Fibroblast of mammary gland (primary cell): ENCODE results near the gene PADI3.

Experiments
- DNase-seq: peaks from one replicate; pipeline ENCODE4 v3.0.0-alpha.2; 2010; ENCODE audit warnings: low read depth
- H3K4me3 ChIP-seq: 2 replicates; pipeline ENCODE4 v1.5.1; 2011; ENCODE audit warnings: low read depth, mild to moderate bottlenecking, low read length, moderate library complexity; ENCODE audit not compliant: control insufficient read depth
- TF ChIP-seq, protein P1 (sequence below): conservative IDR thresholded peaks from 2 replicates; pipeline ENCODE4 v1.5.1; 2011; ENCODE audit warnings: low read depth, low read length, inconsistent platforms; ENCODE audit not compliant: control insufficient read depth, insufficient read depth

PADI3 gene

GRCh38 chr1:17264470-17264869 is 15.6 kb downstream of the PADI3 start:
- DNase-seq: no peak
- H3K4me3 ChIP-seq: no peak overlapping the region
- TF ChIP-seq, protein P1, sequence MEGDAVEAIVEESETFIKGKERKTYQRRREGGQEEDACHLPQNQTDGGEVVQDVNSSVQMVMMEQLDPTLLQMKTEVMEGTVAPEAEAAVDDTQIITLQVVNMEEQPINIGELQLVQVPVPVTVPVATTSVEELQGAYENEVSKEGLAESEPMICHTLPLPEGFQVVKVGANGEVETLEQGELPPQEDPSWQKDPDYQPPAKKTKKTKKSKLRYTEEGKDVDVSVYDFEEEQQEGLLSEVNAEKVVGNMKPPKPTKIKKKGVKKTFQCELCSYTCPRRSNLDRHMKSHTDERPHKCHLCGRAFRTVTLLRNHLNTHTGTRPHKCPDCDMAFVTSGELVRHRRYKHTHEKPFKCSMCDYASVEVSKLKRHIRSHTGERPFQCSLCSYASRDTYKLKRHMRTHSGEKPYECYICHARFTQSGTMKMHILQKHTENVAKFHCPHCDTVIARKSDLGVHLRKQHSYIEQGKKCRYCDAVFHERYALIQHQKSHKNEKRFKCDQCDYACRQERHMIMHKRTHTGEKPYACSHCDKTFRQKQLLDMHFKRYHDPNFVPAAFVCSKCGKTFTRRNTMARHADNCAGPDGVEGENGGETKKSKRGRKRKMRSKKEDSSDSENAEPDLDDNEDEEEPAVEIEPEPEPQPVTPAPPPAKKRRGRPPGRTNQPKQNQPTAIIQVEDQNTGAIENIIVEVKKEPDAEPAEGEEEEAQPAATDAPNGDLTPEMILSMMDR: no peak

GRCh38 chr1:17265162-17265561 is 16.3 kb downstream of the PADI3 start:
- TF ChIP-seq, protein P1: no peak
- no peak overlapping the region for H3K4me3 ChIP-seq
- no peak for DNase-seq

DNA sequence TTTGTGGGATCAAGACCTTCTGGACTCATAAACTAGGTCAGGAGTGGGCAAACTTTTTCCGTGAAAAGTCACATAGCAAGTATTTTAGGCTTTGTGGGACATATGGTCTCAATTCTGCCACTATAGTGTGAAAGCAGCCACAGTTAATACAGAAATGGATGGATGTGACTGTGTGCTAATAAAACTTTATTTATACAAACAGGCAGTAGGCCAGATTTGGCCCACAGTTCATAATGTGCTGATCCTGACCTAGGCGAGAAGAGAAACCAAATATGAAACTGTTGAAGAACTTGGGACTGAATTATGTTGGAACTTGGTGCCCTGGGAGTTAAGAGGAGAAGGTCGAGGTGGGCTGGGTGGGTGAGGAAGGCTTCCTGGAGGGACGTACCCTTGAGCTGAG is 17.1 kb downstream of the PADI3 start:
- H3K4me3 ChIP-seq: no peak overlapping the region
- no peak for DNase-seq
- TF ChIP-seq, protein P1: no peak

DNA sequence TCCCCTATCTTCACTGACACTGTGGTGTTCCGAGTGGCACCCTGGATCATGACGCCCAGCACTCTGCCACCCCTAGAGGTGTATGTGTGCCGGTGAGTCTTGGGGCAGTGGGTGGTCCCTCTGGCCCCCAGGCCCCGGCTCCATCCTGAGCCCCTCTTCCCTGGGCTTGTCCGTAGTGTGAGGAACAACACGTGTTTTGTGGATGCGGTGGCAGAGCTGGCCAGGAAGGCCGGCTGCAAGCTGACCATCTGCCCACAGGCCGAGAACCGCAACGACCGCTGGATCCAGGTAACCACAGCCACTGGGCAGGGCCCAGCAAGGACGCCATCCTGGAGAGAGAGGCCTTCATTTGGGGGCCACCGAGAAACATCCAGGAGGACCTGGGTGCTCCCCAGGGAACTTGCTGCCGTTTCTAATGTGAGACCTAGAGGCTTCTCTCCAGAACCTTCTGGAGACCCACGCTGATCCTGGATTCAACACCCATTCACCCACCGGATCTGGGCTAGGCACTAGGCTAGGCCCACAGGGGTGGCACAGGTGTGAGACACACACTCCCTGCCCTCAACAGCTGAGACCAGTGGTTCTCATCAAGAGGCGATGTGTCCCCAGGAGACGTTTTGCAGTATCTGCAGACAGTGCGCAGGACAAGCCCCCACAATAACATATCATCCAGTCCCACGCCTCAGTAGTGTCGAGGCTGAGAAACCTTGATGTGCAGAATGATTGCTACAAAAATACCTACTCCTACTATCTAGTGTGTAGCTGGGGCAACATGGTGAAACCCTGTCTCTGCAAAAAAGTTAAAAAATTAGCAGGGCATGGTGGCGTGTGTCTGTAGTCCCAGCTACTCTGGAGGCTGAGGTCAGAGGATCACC is 22.2 kb downstream of the PADI3 start:
- no peak for DNase-seq
- TF ChIP-seq, protein P1: no peak
- H3K4me3 ChIP-seq: no peak overlapping the region

- TF ChIP-seq, protein P1: no peak
- DNase-seq: no peak
- no peak overlapping the region for H3K4me3 ChIP-seq
Measured at GRCh38 chr1:17272066-17272465, 23.2 kb downstream of the PADI3 start.

DNA sequence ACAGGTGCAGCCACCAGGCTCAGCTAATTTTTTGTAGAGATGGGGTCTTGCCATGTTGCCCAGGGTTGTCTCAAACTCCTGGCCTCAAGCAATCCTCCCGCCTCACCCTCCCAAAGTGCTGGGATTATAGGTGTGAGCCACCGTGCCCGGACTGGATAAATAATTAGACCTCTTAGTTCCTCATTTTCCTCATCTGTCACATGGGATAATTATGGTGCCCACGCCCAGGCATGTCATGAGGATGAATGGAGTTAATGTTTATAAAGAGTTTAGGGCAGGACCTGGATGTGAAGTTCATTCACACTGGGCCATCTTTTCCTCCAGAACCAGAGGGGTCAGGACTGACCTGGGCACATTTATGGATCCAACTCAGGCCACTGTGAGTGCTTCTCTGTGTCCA is 23.7 kb downstream of the PADI3 start:
- no peak overlapping the region for H3K4me3 ChIP-seq
- TF ChIP-seq, protein P1: no peak
- DNase-seq: no peak
